ENCODE data around the gene PTGFRN.

Gene PTGFRN

GRCh38 chr1:116911188-116911553, 1.5 kb downstream of the PTGFRN start:
- Histone ChIP-seq H3K27me3 (ENCODE audit: insufficient read depth, poor library complexity, severe bottlenecking) (no peaks in the 10 kb centered on the region), H3K4me3 (replicated peaks; ENCODE audit: insufficient read depth, low read length) (no peak overlapping the region; the same call in 1 of the 2 replicates), H3K27ac (replicated peaks) (no peak overlapping the region)
- no peak for DNase-seq (ENCODE audit: low read depth in 1 of 2, low spot score in 1 of 2)
- TF ChIP-seq REST (IDR thresholded peaks at IDR 0.05; ENCODE audit: insufficient replicate concordance, low read depth) (no peak), POLR2AphosphoS5 (IDR thresholded peaks at IDR 0.05; ENCODE audit: low read depth) (no peak), SPI1 (IDR thresholded peaks at IDR 0.05; ENCODE audit: borderline replicate concordance, low read depth) (no peak), CTCF (IDR thresholded peaks at IDR 0.05; ENCODE audit: insufficient read depth, low read length) (no peak), GABPA (IDR thresholded peaks at IDR 0.05; ENCODE audit: low read depth) (no peak)

GRCh38 chr1:116911779-116912469, 2.2 kb downstream of the PTGFRN start:
- Histone ChIP-seq H3K27ac (replicated peaks) (no peak overlapping the region), H3K4me3 (replicated peaks; ENCODE audit: insufficient read depth, low read length) (no peak overlapping the region), H3K27me3 (ENCODE audit: insufficient read depth, poor library complexity, severe bottlenecking) (no peaks in the 10 kb centered on the region)
- no peak for DNase-seq (ENCODE audit: low read depth in 1 of 2, low spot score in 1 of 2)
- TF ChIP-seq SPI1 (IDR thresholded peaks at IDR 0.05; ENCODE audit: borderline replicate concordance, low read depth) = no peak
- no peak for TF ChIP-seq CTCF (IDR thresholded peaks at IDR 0.05; ENCODE audit: insufficient read depth, low read length)
- TF ChIP-seq POLR2AphosphoS5 (IDR thresholded peaks at IDR 0.05; ENCODE audit: low read depth) = no peak
- TF ChIP-seq GABPA (IDR thresholded peaks at IDR 0.05; ENCODE audit: low read depth) = no peak
- TF ChIP-seq REST (IDR thresholded peaks at IDR 0.05; ENCODE audit: insufficient replicate concordance, low read depth) = no peak

- Histone ChIP-seq H3K27me3 (ENCODE audit: insufficient read depth, poor library complexity, severe bottlenecking) (no peaks in the 10 kb centered on the region), H3K4me3 (replicated peaks; ENCODE audit: insufficient read depth, low read length) (no peak overlapping the region), H3K27ac (replicated peaks) (no peak overlapping the region)
- TF ChIP-seq REST (IDR thresholded peaks at IDR 0.05; ENCODE audit: insufficient replicate concordance, low read depth) (no peak), SPI1 (IDR thresholded peaks at IDR 0.05; ENCODE audit: borderline replicate concordance, low read depth) (no peak), POLR2AphosphoS5 (IDR thresholded peaks at IDR 0.05; ENCODE audit: low read depth) (no peak), GABPA (IDR thresholded peaks at IDR 0.05; ENCODE audit: low read depth) (no peak), CTCF (IDR thresholded peaks at IDR 0.05; ENCODE audit: insufficient read depth, low read length) (no peak)
- DNase-seq (ENCODE audit: low read depth in 1 of 2, low spot score in 1 of 2) = no peak
Observed at GRCh38 chr1:116912846-116913245, 3.1 kb downstream of the PTGFRN start.
